ENCODE data around the gene FYCO1. TPM values are rescaled to one million over a fixed set of nuclear protein-coding genes. Genes with fewer than 3 reads are reported as not detected.

The FYCO1 gene
- total and polyA plus RNA-seq, 2 of the 8 experiments (the other 6 are each of a cell fraction or from before 2014, with no cell fraction given), result 4.8 to 10.8 TPM

DNA sequence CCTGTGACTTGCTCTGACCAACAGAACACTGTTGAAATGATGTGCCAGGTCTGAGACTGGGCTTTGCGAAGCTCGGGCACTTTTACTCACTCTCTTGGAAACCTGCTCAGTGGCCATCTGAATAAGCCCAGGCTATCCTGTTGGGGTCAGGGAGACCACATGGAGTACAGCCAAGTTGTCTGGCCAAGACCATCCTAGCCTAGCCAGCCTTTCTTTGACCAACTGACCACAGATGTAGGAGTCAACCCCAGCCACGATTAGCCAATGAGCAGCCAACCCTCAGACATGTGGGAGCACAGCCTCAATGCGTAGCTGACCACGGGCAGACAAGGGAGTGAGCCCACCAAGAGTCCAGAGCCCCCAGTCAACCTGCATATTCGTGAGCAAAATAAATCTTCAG lies 83.2 kb downstream of the FYCO1 start:
- WGBS, 2 experiments (ENCODE audit: extremely low coverage in 1 of 2, insufficient coverage in 1 of 2, insufficient read length in 1 of 2, insufficient replicate concordance in 2 of 2, low coverage in 1 of 2, low lambda C conversion rate in 2 of 2, missing lambda C conversion rate in 1 of 2), result 88% methylated on average over 6 of the region's 6 CpGs; no CpG with 5 or more reads in 1 of the 2 experiments
- Histone ChIP-seq H3K9me3 (ENCODE audit: insufficient read depth in 2 of 2, low read depth in 1 of 2, low read length in 1 of 2) (no peaks in the 10 kb centered on the region), H3K79me2 (ENCODE audit: control insufficient read depth in 1 of 2, insufficient read depth in 2 of 2, low read length in 2 of 2) (no peaks in the 10 kb centered on the region), H2AK5ac (ENCODE audit: low read depth, low read length) (no peak overlapping the region), H4K20me1 (replicated peaks in 1 of 2; ENCODE audit: control insufficient read depth in 1 of 2, insufficient read depth in 2 of 2, low read length in 2 of 2) (peaks cover 2% of the 10 kb centered on the region in 2 experiments), H3K23ac (ENCODE audit: insufficient read length) (no peak overlapping the region), H3K4ac (replicated peaks; ENCODE audit: insufficient read length, low read depth, low read length) (no peak overlapping the region), H3K9ac (replicated peaks in 1 of 4; ENCODE audit: extremely low read depth in 1 of 4, low read depth in 3 of 4, low read length in 3 of 4) (no peak overlapping the region), H4K5ac (ENCODE audit: insufficient read length, low read depth, low read length) (no peak overlapping the region), H3K27ac (ENCODE audit: low read depth, low read length) (no peak overlapping the region), H3K56ac (replicated peaks; ENCODE audit: insufficient read length, low read depth, low read length) (no peak overlapping the region), H3K14ac (ENCODE audit: insufficient read length) (no peak overlapping the region), H3K4me3 (ENCODE audit: extremely low read depth in 1 of 4, insufficient read depth in 2 of 4, low read depth in 3 of 4, low read length in 4 of 4) (no peak overlapping the region), H3K27me3 (replicated peaks in 1 of 4; ENCODE audit: control insufficient read depth in 3 of 4, extremely low read depth in 1 of 4, insufficient read depth in 3 of 4, low read length in 3 of 4) (peaks cover 0 to 5% (median 0%) of the 10 kb centered on the region in 4 experiments; a peak in 3 of 7 replicates), H3K36me3 (ENCODE audit: control insufficient read depth in 2 of 4, insufficient read depth in 4 of 4, low read length in 3 of 4) (no peaks in the 10 kb centered on the region), H2BK120ac (replicated peaks; ENCODE audit: low read depth, low read length) (no peak overlapping the region), H3K18ac (ENCODE audit: extremely low read depth, low read length) (no peak overlapping the region), H3K79me1 (ENCODE audit: low read depth, low read length) (no peaks in the 10 kb centered on the region), H3K4me2 (ENCODE audit: insufficient read depth in 1 of 2, low read depth in 2 of 2, low read length in 2 of 2) (no peak overlapping the region), H2BK20ac (ENCODE audit: low read length) (no peak overlapping the region), H3K4me1 (replicated peaks in 1 of 4; ENCODE audit: control insufficient read depth in 3 of 4, insufficient read depth in 4 of 4, low read length in 3 of 4) (no peaks in the 10 kb centered on the region; a peak in 1 of 7 replicates), H4K91ac (replicated peaks; ENCODE audit: insufficient read length, low read length) (no peak overlapping the region), H2BK12ac (ENCODE audit: low read depth, low read length) (no peak overlapping the region), H4K8ac (ENCODE audit: extremely low read depth, insufficient read depth, low read length) (no peak overlapping the region), H2BK15ac (ENCODE audit: low read length) (no peak overlapping the region), H3K23me2 (ENCODE audit: low read depth, low read length) (no peaks in the 10 kb centered on the region), H2AFZ (ENCODE audit: low read length) (no peak overlapping the region), H2BK5ac (ENCODE audit: low read depth, low read length) (no peak overlapping the region)
- DNase-seq (ENCODE audit: low read depth in 1 of 2, low spot score in 2 of 2) (no peak), FAIRE-seq (no peak)
- ChIA-PET POLR2A (ENCODE audit: partially characterized antibody) (no interaction called here), CTCF (ENCODE audit: partially characterized antibody) (interaction anchor here (0.9 to 1.2 kb wide), 2 partner anchors 18 to 20 kb away, joined by 3 read pairs; no protein-coding TSS in a partner anchor)
- TF ChIP-seq TAF1 (IDR thresholded peaks at IDR 0.05; ENCODE audit: low read depth, low read length) (no peak), KDM1A (IDR thresholded peaks at IDR 0.05; ENCODE audit: borderline replicate concordance, low read length) (no peak), KDM4A (IDR thresholded peaks at IDR 0.05; ENCODE audit: low read depth, low read length, severe bottlenecking) (no peak), SP4 (IDR thresholded peaks at IDR 0.05; ENCODE audit: low read length) (no peak), JUND (IDR thresholded peaks at IDR 0.05; ENCODE audit: low read length) (no peak), BACH1 (IDR thresholded peaks at IDR 0.05; ENCODE audit: low read length) (no peak), JUN (IDR thresholded peaks at IDR 0.05; ENCODE audit: low read depth, low read length) (no peak), CHD1 (IDR thresholded peaks at IDR 0.05; ENCODE audit: low read depth, low read length) (no peak), ATF2 (IDR thresholded peaks at IDR 0.05; ENCODE audit: low read length) (no peak), BCL11A (IDR thresholded peaks at IDR 0.05; ENCODE audit: low read depth in 2 of 2, low read length in 2 of 2) (no peak), SIN3A (conservative IDR thresholded peaks at IDR 0.05 in 1 of 2, IDR thresholded peaks at IDR 0.05 in 1 of 2; ENCODE audit: low read depth in 1 of 2, low read length in 2 of 2) (no peak), TBP (IDR thresholded peaks at IDR 0.05; ENCODE audit: low read depth, low read length) (no peak), CBX8 (IDR thresholded peaks at IDR 0.05; ENCODE audit: borderline replicate concordance, low read depth, low read length) (no peak)
